CD4-positive, alpha-beta T cell (primary cell): ENCODE results near the gene SKIC2. TPM values are rescaled to one million over a fixed set of nuclear protein-coding genes. Genes with fewer than 3 reads are reported as not detected.
A peak's percentile ranks its signal among the peaks of the same experiment; 100 is the strongest.

Experiments used
- ATAC-seq: fragments of 200-7000 bp; cut with Tn5 transposase; one replicate; pipeline ENCODE4 v1.10.0; 2022; ENCODE audit warnings: mild to moderate bottlenecking; ENCODE audit not compliant: poor library complexity
- CTCF ChIA-PET: fragments of 350-600 bp; sonication (Branson Sonifier 250); formaldehyde crosslinking; loops from one replicate; lab custom pipeline; 2021; ENCODE audit warnings: antibody characterized with exemption, inconsistent platforms; lab: Charles Lee
- POLR2A ChIA-PET: fragments of 350-600 bp; sonication (Branson Sonifier 250); formaldehyde crosslinking; loops from one replicate; lab custom pipeline; 2021; ENCODE audit warnings: antibody characterized with exemption, inconsistent platforms; lab: Charles Lee
- DNase-seq, 14 experiments: peaks; one replicate each; pipeline ENCODE4 v3.0.0-alpha.2; 2013 to 2020; ENCODE audit warnings: mixed read lengths in 2 of 14
- H3K27ac ChIP-seq, 2 donors: one replicate each; pipeline versions ENCODE4 v1.5.1 to v1.7.0; 2013; ENCODE audit warnings: low read length in 2 of 2, low read depth in 1 of 2, mild to moderate bottlenecking in 1 of 2
- H3K27me3 ChIP-seq, 2 experiments: 1 replicate in 1 of 2; 2 replicates in 1 of 2; pipeline versions ENCODE4 v1.6.1 to v1.7.0; 2013; ENCODE audit warnings: low read length in 2 of 2, control low read depth in 1 of 2, mild to moderate bottlenecking in 1 of 2, moderate library complexity in 1 of 2; ENCODE audit not compliant: insufficient read depth in 2 of 2, control insufficient read depth in 1 of 2
- H3K36me3 ChIP-seq: one replicate; pipeline ENCODE4 v1.6.1; 2013; ENCODE audit warnings: low read length, control low read depth; ENCODE audit not compliant: insufficient read depth
- H3K4me1 ChIP-seq: one replicate; pipeline ENCODE4 v1.6.1; 2013; ENCODE audit warnings: low read length, control low read depth; ENCODE audit not compliant: insufficient read depth
- H3K4me3 ChIP-seq: one replicate; pipeline ENCODE4 v1.5.1; 2013; ENCODE audit warnings: mild to moderate bottlenecking, low read length, moderate library complexity
- H3K9me3 ChIP-seq, 2 experiments: 1 replicate in 1 of 2; 2 replicates in 1 of 2; pipeline versions ENCODE4 v1.6.1 to v1.7.0; 2013; ENCODE audit warnings: low read length in 2 of 2, mild to moderate bottlenecking in 2 of 2, control low read depth in 1 of 2, moderate library complexity in 1 of 2; ENCODE audit not compliant: control insufficient read depth in 1 of 2, insufficient read depth in 1 of 2
- H3K27ac Mint-ChIP-seq: one replicate; pipeline ENCODE4 v1.8.0; 2020; ENCODE audit warnings: mixed read lengths
- H3K27me3 Mint-ChIP-seq: one replicate; pipeline ENCODE4 v1.8.0; 2021; ENCODE audit warnings: mixed read lengths
- H3K36me3 Mint-ChIP-seq: one replicate; pipeline ENCODE4 v1.8.0; 2021; ENCODE audit warnings: low read depth, mixed read lengths
- H3K4me1 Mint-ChIP-seq: one replicate; pipeline ENCODE4 v1.8.0; 2021; ENCODE audit warnings: low read depth, mixed read lengths
- H3K4me3 Mint-ChIP-seq: one replicate; pipeline ENCODE4 v1.8.0; 2020; ENCODE audit warnings: mild to moderate bottlenecking, mixed read lengths
- H3K9me3 Mint-ChIP-seq: one replicate; pipeline ENCODE4 v1.8.0; 2020; ENCODE audit warnings: mixed read lengths
- CTCF ChIP-seq: fragments of 200-600 bp; IDR thresholded peaks from one replicate; pipeline ENCODE4 v1.8.0; 2022; ENCODE audit warnings: antibody characterized with exemption, mild to moderate bottlenecking
- intact Hi-C, 2 experiments: fragments of 100-400 bp; cut with DNase I in 1 of 2; cut with micrococcal nuclease in 1 of 2; formaldehyde crosslinking; loops; one replicate each; pipeline versions ENCODE4 v1.15.1 to v1.9.0; 2023 to 2025; cut with DNase I, micrococcal nuclease
- total RNA-seq, 174 experiments: library from RNA in 2 of 174; stranded (reverse) in 2 of 174; gene quantifications; one replicate each; pipeline ENCODE4 v1.2.3 and lab custom pipeline; 2021 to 2026

Gene SKIC2
- total RNA-seq, 2 experiments from 2014 or later, result 133 to 141 TPM

DNA sequence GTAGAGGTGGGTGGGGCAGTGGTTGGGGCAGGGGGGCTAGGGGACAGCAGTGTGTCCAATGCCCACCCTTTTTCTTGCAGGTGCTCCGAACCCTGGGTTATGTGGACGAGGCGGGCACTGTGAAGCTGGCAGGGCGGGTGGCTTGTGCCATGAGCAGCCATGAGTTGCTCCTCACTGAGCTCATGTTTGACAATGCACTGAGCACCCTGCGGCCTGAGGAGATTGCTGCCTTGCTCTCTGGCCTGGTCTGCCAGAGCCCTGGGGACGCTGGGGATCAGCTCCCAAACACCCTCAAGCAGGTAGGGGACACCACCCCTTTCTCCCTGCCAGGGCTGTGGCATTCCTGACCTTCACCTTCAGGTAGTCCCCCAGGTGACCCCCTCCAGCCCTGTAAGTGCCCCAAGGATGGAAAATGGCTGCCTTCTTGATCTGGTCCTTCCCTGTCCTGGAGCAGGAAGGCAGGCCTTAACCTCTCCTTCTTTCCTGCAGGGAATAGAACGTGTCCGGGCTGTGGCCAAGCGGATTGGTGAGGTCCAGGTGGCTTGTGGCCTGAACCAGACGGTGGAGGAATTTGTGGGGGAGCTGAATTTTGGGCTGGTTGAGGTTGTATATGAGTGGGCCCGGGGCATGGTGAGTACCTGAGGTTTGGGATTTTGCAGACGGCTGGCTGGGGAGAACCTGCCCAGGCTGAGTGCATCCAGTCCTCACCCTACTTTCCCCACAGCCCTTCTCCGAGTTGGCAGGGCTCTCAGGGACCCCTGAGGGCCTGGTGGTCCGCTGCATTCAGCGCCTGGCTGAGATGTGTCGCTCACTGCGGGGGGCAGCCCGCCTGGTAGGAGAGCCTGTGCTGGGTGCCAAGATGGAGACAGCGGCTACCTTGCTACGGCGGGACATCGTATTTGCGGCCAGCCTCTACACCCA, 10.1 kb downstream of the SKIC2 start:
- H3K36me3 ChIP-seq, result peaks cover 63% of the 10 kb centered on the region
- no peak overlapping the region for H3K27ac ChIP-seq
- H3K4me1 Mint-ChIP-seq, result peaks cover 34% of the 10 kb centered on the region
- no peak for ATAC-seq
- no peaks in the 10 kb centered on the region for H3K9me3 ChIP-seq
- H3K27ac Mint-ChIP-seq, result peak overlapping the region; percentile 100
- POLR2A ChIA-PET, result interaction anchor here (6.7 kb wide), 1 partner anchor 11 kb away, joined by 102 read pairs; the partner anchor contains the start of genes NELFE and SKIC2
- CTCF ChIA-PET, result no interaction called here
- H3K4me3 Mint-ChIP-seq, result peak overlapping the region; percentile 49
- DNase-seq, result peak in 1 of 14 experiments; percentile 31
- no peak for TF ChIP-seq CTCF
- H3K4me1 ChIP-seq, result peaks cover 32% of the 10 kb centered on the region
- peaks cover 6% of the 10 kb centered on the region for H3K27me3 Mint-ChIP-seq
- H3K4me3 ChIP-seq, result no peak overlapping the region
- H3K9me3 Mint-ChIP-seq, result no peaks in the 10 kb centered on the region
- H3K36me3 Mint-ChIP-seq, result peaks cover 87% of the 10 kb centered on the region
- intact Hi-C loops, result no loop called here
- H3K27me3 ChIP-seq, result no peaks in the 10 kb centered on the region

DNA sequence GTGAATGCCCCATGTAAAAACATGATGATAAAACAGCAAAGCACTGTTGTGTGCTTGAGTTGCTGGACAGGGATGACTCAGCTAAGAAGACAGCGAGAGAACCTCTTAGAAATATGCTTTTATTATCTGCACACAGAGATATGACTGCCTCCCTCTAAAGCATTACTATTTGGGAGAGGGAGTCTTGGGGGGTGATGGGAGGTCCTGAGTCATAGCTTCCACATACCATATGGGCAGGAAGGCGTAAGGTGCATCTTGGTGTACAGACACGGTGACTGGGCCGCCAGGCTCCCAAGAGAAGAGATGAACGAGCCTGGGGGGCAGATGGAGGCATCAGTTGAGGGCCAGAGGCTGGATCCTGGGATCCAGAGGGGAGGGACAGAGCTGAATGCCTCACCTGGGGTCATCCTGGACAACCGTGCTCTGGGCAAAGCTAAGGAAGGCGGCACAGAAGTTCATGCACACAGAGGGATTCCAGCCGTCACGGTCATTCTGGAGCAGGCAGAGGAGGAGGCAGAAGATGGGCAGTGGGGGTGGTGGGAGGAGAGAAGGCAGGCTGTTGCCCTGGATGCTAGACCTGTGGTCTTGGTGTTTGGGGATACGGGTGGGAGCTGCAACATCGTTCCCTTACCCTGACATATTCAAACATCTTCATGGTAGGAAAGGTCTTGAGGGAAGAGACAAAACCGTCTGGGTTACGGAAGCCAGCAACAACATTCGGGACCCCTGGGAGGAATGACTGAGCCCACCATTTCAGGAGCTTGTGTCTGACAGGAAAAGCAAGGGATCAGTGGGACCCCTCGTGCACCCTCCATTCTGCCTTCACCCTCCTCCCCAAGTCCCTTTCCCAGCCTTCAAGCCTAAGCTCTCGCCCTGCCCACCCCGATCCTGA, 11.0 kb downstream of the SKIC2 start:
- Histone ChIP-seq H3K4me3 (no peak overlapping the region), H3K36me3 (peaks cover 56% of the 10 kb centered on the region), H3K4me1 (peaks cover 32% of the 10 kb centered on the region), H3K9me3 (no peaks in the 10 kb centered on the region), H3K27ac (peak overlapping the region in 1 of 2 donors; percentile 3), H3K27me3 (no peaks in the 10 kb centered on the region)
- Mint-ChIP-seq H3K27ac (peak overlapping the region; percentile 100), H3K27me3 (peaks cover 6% of the 10 kb centered on the region), H3K36me3 (peaks cover 82% of the 10 kb centered on the region), H3K4me1 (peaks cover 34% of the 10 kb centered on the region), H3K9me3 (no peaks in the 10 kb centered on the region), H3K4me3 (peak overlapping the region; percentile 49)
- intact Hi-C loops, result loop anchor here in 1 of 2 experiments (10.0 kb wide), 2 partner anchors 205 to 815 kb away; partner anchors contain the start of genes AGPAT1, CCHCR1, RNF5 and TCF19
- ATAC-seq, result no peak
- TF ChIP-seq CTCF, result no peak
- CTCF ChIA-PET, result interaction anchor here (0.6 kb wide), 1 partner anchor 140 kb away, joined by 4 read pairs; no protein-coding TSS in a partner anchor
- POLR2A ChIA-PET, result interaction anchor here (0.5 to 6.7 kb wide), 2 partner anchors 12 to 124 kb away, joined by 3 to 102 read pairs; partner anchors contain the start of genes NELFE and SKIC2
- DNase-seq, result peak in 1 of 14 experiments; percentile 33
